Lower leg skin (tissue), 3 donors: Measurements from ENCODE around the gene H6PD.

Source experiments
- POLR2A ChIP-seq, 2 donors: fragments of 450-650 bp; IDR thresholded peaks; one replicate each; pipeline ENCODE4 v1.6.1; 2016 to 2017; ENCODE audit warnings: antibody characterized with exemption in 2 of 2, mild to moderate bottlenecking in 1 of 2, moderate library complexity in 1 of 2
- TF ChIP-seq, protein P1 (sequence below), 3 donors: fragments of 450-650 bp; IDR thresholded peaks; one replicate each; pipeline ENCODE4 v1.5.1; 2016; ENCODE audit warnings: antibody characterized with exemption in 3 of 3, mild to moderate bottlenecking in 3 of 3, moderate library complexity in 2 of 3

DNA sequence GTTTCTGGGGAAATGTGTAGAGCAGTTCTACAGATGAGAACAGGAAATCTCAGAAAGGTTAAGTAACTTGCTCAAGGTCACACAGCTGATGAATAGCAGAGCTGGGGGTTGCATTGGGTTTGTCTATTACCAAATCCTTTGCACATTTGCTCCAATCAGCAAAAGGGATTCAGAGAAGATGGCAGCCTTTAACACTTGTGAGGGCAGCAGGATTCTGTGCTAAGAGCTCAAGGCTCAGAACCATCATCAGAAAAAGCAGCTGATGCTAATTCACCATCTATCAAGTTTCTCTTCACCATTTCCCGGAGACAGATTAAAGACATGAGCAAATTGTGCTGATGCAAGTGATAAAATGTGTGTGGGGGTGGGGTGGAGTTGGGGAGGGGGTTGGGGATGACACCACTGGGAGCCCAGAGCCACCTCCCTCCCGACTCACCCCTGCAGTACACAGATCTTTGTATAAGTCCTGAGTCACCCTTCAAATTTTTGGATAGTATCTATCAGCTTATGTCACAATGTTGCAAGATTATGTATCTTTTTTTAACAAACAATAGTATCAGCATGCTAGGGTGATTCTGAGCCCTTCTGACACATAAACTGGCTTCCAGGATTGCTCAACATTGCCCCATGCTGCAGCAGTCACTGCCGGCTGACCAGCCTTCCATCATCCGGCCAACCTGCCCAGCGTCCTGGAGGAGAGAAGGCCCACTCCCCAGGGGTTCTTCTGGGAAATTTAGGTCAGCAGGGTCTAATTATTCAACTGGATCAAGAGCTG, 55.3 kb downstream of the H6PD start:
- TF ChIP-seq, protein P1, sequence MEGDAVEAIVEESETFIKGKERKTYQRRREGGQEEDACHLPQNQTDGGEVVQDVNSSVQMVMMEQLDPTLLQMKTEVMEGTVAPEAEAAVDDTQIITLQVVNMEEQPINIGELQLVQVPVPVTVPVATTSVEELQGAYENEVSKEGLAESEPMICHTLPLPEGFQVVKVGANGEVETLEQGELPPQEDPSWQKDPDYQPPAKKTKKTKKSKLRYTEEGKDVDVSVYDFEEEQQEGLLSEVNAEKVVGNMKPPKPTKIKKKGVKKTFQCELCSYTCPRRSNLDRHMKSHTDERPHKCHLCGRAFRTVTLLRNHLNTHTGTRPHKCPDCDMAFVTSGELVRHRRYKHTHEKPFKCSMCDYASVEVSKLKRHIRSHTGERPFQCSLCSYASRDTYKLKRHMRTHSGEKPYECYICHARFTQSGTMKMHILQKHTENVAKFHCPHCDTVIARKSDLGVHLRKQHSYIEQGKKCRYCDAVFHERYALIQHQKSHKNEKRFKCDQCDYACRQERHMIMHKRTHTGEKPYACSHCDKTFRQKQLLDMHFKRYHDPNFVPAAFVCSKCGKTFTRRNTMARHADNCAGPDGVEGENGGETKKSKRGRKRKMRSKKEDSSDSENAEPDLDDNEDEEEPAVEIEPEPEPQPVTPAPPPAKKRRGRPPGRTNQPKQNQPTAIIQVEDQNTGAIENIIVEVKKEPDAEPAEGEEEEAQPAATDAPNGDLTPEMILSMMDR (IDR thresholded peaks at IDR 0.05) = no peak
- TF ChIP-seq POLR2A (IDR thresholded peaks at IDR 0.05) = no peak
